H1 (cell line): ENCODE measurements around the gene KLHL18.

ENCODE experiments used
- CTCF ChIP-seq, 3 experiments: IDR thresholded peaks; 1 replicate in 2 of 3; 2 replicates in 1 of 3; pipeline versions ENCODE4 v1.5.1 to v1.6.1; 2011; ENCODE audit warnings: low read length in 3 of 3, mild to moderate bottlenecking in 3 of 3, inconsistent platforms in 2 of 3, low read depth in 1 of 3, moderate library complexity in 1 of 3; ENCODE audit not compliant: insufficient read depth in 1 of 3; ENCODE audit errors: control extremely low read depth in 1 of 3
- EZH2 ChIP-seq: fragments of 200-600 bp; sonication (generic); IDR thresholded peaks from 2 replicates; pipeline ENCODE4 v1.7.1; 2012; ENCODE audit warnings: low read depth, mild to moderate bottlenecking, moderate library complexity, low read length, inconsistent platforms; ENCODE audit not compliant: severe bottlenecking
- NRF1 ChIP-seq: IDR thresholded peaks from 2 replicates; pipeline ENCODE4 v1.6.1; 2011; ENCODE audit warnings: mild to moderate bottlenecking, low read depth, low read length, improper control_type of control experiment
- POLR2A ChIP-seq, 2 experiments: IDR thresholded peaks; 1 replicate in 1 of 2; 2 replicates in 1 of 2; pipeline ENCODE4 v1.6.1; 2011; ENCODE audit warnings: low read depth in 2 of 2, low read length in 2 of 2, mild to moderate bottlenecking in 2 of 2; ENCODE audit errors: control extremely low read depth in 1 of 2
- RAD21 ChIP-seq, 2 experiments: IDR thresholded peaks in 1 of 2; conservative IDR thresholded peaks in 1 of 2; 2 replicates each; pipeline ENCODE4 v1.6.1; 2011; ENCODE audit warnings: low read depth in 2 of 2, low read length in 2 of 2, improper control_type of control experiment in 1 of 2, inconsistent platforms in 1 of 2, mild to moderate bottlenecking in 1 of 2, moderate library complexity in 1 of 2
- RBBP5 ChIP-seq: IDR thresholded peaks from 2 replicates; pipeline ENCODE4 v1.7.1; 2012; ENCODE audit warnings: low read depth, mild to moderate bottlenecking, inconsistent platforms, low read length, moderate library complexity, borderline replicate concordance
- RFX5 ChIP-seq: IDR thresholded peaks from 2 replicates; pipeline ENCODE4 v1.6.1; 2011; ENCODE audit warnings: low read depth, low read length, improper control_type of control experiment, borderline replicate concordance
- SUZ12 ChIP-seq: fragments of 200-600 bp; sonication (generic); IDR thresholded peaks from 2 replicates; pipeline ENCODE4 v1.6.1; 2012; ENCODE audit warnings: mild to moderate bottlenecking, inconsistent platforms, low read length, moderate library complexity, mixed read lengths

- no peak for TF ChIP-seq POLR2A (IDR thresholded peaks at IDR 0.05; ENCODE audit: control extremely low read depth in 1 of 2, low read depth in 2 of 2, low read length in 2 of 2)
- TF ChIP-seq RFX5, result no peak
- TF ChIP-seq NRF1, result no peak
- no peak for TF ChIP-seq CTCF (IDR thresholded peaks at IDR 0.05; ENCODE audit: control extremely low read depth in 1 of 3, insufficient read depth in 1 of 3, low read depth in 1 of 3, low read length in 3 of 3)
- no peak for TF ChIP-seq SUZ12
- no peak for TF ChIP-seq EZH2
- TF ChIP-seq RAD21 (IDR thresholded peaks at IDR 0.05 in 1 of 2, conservative IDR thresholded peaks at IDR 0.05 in 1 of 2; ENCODE audit: low read depth in 2 of 2, low read length in 2 of 2), result no peak
- TF ChIP-seq RBBP5, result no peak
Measured at GRCh38 chr3:47333907-47334306, 51.2 kb downstream of the KLHL18 start.
